HG02938 (cell line): ENCODE results near the gene SETD7.

Source experiments
- ATAC-seq: cut with Tn5 transposase; IDR thresholded peaks from one replicate; pipeline ENCODE4 v1.9.1; 2021; ENCODE audit warnings: mild to moderate bottlenecking, moderate library complexity; ENCODE audit not compliant: unreplicated experiment

Gene SETD7

DNA sequence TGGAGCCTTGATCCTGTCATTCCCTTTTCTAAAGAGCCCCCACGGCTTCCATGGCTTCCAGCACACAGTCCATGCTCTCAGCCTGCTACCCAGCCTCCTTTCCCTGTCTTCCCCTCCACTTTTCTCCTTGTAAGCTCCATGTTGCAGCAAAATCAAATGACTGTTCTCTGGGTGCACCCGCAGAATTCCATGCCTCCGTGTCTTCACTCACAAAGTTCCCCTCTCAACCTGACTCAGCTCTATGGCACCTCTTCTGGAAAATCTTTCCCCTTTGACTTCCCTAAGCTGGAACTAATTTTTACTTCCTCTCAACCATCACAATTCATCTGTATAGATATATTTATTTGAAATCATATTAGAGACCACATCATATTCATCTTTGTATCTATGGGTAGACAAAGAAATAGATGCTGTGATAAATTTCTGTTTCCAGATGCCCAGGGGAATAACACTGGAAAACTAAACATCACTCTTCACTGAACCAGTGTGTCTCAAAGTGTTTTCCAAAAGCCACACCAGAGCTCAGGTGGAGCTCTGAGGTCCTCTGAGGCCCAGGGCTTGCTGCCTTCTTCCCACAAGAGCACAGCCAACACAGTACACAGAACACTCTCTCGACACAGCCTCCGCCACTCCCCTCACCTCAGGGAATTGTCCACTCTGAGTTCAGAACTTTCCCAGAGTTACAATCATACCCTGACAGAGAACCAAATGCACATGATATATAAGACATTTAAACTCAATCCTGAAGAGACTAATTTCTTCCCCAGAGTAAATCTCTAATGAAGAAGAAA is 3.3 kb downstream of the SETD7 start:
- no peak for ATAC-seq

DNA sequence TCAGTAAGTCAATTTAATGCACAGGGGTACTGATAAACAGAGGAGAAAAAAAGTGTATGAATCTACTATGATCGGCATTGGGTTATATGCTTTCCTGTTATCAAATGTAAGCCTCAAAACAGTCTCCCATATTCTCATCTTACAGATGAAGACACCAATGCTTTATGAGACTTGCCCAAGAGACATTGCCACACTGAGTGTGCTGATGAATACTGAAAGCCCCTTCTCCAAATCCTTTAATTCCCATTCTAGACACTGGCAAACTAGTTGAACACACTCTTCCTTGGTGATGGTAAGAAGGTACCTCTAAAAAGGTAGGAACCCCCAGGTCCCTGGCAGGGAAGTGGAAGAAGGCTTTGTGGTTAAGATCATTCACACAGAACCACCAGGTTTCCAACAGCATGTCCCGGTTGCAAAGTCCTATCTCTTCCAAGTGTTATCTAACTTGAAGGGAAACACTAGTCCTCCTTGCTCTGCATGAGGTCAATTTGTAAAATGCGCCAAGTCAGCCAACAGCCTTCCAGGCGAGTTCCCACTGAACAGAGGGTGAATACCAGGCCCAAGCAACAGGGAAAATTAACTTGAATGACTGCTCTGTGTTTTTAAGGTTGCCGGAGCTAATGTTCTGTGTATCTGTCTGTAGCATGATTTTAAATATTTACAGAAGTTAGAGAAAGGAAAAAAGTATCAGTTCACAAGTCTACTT is 5.1 kb downstream of the SETD7 start:
- ATAC-seq, result no peak

DNA sequence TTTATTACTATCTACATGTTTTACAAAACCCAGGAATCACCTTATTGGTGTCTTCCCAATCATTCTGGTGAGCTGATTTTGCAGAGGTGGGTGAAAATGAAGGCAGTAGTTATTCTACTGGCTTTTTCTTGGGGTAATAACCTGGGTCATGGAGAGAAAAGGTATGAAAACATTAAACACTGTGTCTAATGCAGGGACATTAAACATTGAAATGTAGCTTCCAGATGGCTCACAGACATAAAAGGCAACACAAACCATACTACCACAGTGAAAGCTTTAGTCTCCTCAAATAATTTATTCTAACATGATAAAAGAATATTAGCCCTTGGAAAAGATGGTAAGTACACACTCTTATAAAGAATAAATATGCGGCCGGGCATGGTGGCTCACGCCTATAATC is 8.0 kb downstream of the SETD7 start:
- no peak for ATAC-seq

DNA sequence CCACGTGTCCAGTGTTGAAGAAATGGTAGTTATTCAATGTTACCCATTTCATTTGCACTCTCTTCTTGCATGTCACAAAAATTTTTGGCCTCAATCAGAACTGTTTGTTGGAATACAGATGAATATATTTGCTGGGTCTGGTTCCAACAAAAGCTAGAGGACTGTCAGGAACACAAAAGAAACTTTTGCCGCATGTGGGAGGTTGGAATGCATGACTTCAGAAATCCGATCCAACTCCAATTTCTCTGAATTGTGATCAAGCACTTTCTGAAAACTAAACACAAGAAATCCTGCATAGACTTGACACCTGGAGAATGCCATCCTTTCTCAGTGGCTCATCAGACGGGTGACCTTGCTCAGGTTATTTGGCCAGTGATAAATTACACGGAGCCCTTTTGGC is 15.4 kb downstream of the SETD7 start:
- no peak for ATAC-seq

DNA sequence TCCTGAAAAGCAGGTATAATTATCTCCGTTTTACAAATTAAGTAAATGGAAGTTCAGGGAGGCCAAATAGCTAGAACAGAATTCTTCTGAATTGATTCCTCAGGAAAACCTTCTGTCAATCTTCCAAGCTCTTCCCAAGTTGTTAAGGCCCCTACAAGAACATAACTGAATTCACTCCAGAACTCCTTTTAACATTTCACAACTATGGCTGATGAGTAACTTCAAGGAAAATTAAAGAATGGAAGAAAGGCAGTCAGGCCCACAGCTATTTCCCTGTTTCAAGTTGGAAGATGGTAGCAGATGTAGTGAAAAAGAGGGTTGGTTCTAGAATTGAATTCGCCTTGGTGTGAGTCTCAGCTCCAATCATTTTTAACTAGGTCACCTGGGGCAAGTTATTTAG is 15.9 kb downstream of the SETD7 start:
- no peak for ATAC-seq

DNA sequence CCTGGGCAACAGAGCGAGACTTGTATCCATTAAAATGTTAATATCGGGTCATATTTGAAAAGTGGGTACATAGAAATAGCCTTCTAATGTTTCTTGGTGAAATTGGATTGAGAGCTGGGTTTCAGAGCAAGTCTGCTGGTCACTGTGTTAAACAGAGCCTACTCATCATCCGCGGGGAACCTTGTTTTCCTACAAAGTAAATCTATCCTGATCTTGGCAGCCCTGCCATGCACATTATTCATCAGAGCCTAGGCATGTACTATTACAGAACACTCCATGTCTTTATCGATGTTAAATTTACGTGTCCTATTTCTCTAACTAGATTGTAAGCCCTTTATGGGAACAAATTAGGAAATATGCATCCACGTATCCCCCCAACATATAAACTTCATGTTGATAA is 18.7 kb downstream of the SETD7 start:
- no peak for ATAC-seq

DNA sequence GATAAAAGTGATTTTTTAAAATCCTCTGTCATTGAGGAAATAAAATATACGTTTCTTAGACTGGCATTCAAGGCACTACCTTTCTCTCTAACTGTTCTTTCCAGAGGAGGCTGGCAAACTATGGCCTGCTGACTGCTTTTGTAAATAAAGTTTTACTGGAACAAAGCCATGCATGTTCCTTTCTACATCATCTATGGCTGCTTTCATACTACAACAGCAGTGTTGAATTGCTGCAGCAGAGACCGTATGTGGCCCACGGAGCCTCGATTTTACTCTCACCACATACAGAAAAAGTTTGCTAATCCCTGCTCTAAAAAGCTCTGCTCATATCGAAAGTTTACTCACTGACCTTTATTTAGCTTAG is 20.2 kb downstream of the SETD7 start:
- ATAC-seq, result no peak

DNA sequence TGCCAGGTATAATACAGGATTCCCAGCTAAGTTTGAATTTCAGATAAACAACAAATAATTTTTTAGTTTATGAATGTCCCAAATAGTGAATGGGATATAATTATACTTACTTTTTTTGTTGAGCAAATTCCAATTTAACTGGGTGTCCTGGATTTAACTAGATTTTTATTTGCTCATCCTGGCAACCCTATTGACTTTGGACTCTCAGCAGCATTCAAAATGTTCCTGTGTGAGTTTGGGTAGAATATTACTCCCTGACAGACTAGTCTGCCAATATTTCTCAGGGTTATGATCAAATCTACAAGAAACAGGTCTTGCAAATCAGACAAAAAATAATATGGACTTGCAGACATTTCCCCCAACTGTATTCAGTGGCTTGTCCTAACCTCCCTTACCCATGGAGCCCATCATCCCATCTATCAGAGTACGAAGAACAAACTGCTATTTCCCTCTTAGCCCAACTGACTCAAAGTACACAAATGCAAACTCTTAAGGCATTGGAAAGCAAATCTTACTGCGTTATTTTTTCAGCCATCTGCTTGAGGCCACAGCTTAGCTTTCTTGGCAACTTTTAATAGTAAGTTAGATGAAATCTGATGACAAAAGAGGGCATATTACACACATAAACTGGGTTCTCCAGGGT is 20.7 kb downstream of the SETD7 start:
- ATAC-seq, result no peak

DNA sequence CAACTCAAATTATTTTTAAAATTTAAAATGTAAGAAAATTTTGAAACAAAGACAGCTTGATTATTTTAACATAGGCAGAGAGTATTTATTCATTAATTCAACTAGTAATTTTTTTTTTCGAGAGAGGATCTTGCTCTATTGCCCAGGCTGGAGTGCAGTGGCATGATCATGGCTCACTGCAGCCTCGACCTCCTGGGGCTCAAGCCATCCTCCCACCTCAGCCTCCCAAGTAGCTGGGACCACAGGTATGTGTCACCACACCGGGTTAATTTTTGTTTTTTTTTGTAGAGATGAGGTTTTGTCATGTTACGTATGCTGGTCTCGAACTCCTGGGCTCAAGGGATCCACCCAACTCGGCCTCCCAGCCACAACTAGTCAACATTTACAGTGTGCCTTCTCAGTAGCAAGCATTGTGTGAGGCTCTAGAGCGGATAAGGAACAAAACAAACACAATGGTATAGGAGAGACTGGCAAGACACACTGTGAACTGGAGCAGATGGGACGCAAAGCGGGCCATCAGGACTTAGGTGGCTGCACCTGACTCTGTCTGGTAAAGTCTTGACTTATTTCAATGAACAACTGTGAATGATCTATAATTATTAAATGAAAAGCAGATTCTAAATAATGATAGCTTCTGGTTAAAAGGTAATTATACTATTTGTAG is 21.6 kb downstream of the SETD7 start:
- no peak for ATAC-seq

DNA sequence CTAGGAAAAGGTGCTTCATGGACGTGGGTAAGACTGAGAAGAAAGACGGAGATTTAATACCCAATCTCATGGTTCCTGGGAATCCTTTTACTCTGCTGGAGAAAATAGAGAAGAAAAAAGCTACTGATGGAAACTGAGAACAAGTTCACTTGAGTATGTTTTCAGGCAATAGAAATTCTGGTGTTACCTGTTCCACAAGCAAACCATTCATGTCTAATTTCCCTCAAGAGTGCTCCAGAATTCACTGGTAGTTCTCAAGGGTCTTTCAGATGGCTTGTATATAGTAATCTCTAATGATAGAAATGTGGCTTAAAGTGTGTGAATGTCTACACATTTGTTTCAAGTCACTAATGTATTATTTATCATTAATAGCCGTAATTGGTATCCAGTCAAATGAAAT is 22.5 kb downstream of the SETD7 start:
- no peak for ATAC-seq

DNA sequence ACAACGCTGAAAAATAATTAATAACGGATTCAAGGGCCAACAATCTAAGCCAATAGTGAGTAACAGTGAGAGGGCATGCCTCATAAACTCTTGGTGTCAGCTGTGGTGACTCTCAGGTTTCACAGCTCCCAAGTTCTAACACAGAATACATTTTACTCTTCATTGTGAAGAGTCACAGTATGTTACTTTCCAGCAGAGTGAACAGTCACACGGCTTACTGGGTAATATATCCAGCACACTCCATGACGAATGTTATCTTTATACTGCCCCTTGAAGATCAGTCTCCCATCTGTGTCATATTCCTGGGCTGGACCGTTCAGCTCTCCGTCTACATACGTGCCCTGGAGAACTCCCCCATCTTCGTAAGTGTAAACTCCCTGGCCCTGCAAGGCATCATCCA is 23.1 kb downstream of the SETD7 start:
- ATAC-seq, result no peak

DNA sequence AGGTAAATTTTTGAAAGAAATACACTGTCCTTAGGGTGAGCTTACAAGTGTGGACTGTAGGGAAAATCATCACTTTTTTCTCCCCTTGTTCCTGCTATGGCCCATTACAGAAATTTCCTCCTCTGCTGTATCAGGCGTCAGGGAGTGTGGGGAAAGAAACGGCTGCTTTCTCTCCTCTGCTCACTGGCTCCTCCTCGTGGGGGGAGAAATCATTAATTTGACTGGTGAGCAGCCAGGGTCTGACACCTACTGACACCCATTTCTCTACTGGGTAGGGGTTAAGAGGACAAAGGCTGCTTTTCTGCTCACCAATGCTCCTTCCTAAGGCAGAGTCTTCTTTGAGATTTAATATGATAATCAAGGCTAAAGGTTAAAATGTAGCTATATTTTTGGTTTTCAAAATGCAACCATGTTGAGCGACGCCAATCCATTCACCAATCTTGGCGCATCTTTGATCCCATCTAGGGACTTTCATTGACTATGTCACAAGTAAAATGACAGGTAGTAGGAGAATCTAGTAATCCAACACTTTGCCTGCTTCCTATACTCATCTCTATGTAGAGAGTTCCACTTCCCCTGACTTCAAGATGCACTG is 25.1 kb downstream of the SETD7 start:
- ATAC-seq, result no peak

DNA sequence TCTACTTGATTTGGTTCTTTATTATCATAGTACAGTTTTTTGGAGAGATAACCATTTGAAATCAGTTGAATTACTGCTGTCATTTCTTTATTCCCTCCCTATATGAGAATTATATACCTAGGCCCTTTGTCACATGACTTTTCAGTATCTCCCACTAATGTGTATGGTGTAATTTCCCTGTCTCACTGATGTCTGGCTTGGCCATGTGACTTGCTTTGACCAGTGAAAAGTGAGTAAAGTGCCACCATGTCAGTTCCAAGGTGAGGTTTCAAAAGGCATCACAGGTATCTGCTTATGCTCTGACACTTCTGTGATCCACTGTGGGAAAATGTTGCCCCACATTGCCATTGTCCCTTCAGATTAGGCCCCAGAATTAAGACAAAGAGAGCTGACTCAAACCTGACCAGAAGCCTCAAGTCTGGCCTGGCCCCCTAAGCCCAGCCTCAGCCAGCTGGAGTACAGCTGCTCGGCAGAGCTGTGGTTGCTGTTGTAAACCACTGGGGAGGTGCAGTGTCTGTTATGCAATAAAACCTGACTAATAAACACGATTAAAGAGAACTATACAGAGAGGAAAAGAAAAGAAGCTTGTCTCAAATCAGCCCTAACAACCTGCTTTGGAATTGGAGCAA is 27.5 kb downstream of the SETD7 start:
- peak; percentile 70 for ATAC-seq

DNA sequence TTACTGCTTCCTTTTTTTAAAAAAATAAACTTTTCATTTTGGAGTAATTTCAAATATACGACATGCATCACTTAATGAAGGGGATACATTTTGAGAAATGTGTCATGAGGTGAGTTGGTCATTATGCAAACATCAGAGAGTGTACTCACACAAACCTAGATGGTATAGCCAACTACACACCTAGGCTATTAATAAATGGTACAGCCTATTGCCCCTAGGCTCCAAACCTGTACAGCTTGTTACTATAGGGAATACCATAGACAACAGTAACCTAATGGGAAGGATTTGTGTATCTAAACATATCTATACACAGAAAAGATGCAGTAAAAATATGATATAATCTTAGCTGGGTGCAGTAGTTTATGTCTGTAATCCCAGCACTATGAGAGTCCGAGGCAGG is 29.1 kb downstream of the SETD7 start:
- no peak for ATAC-seq

DNA sequence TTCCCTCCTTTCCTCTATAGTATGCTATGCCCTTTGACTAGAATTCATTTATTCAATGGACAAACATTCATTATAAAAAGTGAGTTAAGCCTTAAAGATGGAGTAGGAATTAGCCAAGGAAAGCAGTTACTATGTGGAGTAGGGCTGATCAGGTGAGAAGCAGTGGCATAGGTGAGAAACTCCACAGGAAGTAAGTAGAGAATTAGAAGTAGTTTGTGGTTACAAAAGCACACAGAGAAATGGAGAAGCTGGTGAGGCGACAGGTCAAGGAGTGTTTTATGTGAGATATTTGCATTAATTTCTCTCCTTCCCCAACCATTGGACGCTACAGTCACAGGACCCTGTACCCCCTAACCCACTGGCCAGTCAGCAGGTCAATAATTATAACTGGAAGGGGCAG is 30.6 kb downstream of the SETD7 start:
- ATAC-seq, result no peak

DNA sequence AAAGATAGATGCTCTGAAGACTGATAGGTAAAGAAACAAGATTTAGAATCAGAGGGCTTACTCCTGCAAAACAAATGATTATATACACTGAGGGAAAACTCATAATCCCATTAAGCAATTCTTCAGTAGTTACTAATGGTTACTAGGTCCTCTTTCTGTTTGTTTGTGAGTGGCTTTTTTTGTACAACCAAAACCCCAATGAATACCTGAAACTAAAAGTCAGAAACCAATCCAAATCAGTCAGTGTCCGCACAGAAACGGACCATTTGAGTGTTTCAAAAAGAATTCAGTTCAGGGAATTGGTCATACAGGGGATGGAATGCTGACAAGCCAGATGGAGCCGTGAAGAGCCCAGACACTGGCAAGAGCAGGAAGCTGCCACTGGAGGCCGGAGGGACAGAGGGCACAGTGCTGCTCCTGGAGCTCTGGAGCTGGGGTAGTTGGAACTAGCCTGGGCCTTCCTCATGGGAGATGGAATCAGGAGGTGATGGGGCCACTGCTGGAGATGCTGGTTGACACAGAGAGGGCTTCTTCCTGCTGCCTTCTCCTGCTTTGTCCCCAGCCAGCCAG is 31.9 kb downstream of the SETD7 start:
- ATAC-seq, result no peak

DNA sequence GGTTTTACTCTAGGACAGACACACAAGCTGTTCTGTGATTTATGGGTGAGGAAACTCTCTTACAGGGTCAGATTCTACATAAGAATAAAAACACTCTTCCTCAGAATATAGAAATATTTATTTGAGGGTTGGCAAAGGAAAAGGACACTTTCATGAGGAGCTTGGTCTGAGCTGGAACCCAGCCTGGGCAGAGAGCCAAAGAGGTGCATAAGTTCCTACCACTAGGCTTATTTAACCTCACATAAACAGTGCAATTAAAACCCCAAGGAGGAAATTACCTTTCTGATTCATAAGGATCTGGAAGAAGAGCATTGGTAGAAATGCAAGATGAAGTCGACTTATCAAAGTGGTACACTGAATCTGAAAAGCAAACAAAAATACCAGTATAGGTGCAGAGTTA is 32.9 kb downstream of the SETD7 start:
- no peak for ATAC-seq

DNA sequence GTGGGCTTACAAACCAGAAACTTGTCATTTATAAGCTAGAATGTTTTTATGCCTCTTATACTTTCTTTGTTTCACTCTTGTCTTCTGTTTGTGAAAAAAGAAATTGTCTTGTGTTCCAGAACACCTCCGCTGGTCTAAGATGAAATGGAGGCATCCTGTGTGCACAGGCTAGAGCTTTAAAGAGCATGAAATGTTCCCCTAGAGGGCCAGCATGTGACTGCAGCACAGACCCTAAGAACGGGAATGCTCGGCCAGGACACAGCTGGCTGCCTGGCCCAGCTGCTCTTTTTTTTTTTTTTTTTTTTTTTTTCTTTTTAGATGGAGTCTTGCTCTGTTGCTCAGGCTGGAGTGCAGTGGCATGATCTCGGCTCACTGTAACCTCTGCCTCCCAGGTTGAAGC is 33.6 kb downstream of the SETD7 start:
- ATAC-seq, result no peak

DNA sequence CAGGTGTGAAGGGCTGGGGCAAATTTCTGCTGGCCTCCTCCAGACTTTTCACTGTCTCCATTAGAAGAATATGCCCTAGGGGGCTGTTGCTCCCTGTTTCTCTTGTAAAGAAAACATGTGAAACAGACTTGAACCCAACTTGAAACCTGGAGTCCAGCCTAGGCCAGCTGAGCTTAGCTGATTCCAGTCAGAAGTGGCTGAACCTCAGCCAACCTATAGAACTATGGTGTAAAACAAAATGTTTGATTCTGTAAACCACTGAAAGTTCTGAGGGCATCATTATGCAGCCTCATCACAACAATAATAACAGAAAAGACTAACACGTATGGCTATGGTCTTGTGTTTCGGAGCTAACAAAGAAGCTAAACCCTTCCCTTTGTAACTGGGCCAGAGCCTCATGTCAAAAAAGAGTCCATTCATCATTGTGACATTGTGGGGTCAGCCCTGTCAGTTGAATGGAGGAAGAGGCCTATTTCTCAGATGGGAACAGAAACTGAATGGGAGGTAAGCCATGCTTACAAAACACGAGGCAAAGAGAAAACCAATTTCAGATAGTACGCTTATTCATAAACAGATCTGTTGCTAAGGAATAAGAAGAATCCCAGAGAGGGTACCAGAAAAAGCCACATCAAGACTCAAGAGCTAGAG is 34.1 kb downstream of the SETD7 start:
- ATAC-seq, result no peak

DNA sequence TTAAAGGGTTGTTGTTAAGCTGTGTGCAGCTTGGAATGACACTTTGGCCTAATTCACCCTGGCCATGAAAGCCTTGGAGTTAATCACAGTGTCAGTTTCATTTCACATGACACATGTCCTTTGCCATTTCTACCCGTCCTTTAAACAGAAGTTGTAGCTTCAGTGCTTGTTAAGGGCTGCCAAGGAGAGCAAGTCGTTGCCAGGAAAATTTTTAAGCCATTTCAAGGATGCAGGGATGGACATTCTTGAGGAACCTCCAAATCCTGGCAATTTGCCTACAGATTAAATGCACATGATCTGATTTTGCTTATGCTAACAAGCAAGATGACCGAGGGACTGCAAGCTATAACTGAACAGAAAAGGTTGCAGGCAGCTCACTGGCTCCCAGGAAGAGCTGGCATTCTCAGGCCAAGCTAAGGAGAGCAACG is 40.5 kb downstream of the SETD7 start:
- no peak for ATAC-seq
